Middle frontal gyrus (tissue), 1 donor: ENCODE data around the gene TSPAN1.
"Not testable (repeated sequence)": the region's sequence is repeated elsewhere in the genome, so short reads cannot be mapped to it uniquely, and the experiment has no call there.

Source experiments
- DNase-seq: peaks from one replicate; pipeline ENCODE4 v3.0.0-alpha.2; 2015; ENCODE audit warnings: low spot score; ENCODE audit errors: extremely low spot score

TSPAN1 gene

GRCh38 chr1:46215504-46215903 is 40.6 kb downstream of the TSPAN1 start:
- DNase-seq, result no peak

- DNase-seq, result no peak
Observed at GRCh38 chr1:46218443-46218842, 43.6 kb downstream of the TSPAN1 start.

GRCh38 chr1:46219551-46220520 is 44.9 kb downstream of the TSPAN1 start:
- DNase-seq, result no peak

- DNase-seq, result no peak
Observed at GRCh38 chr1:46220808-46221207, 45.9 kb downstream of the TSPAN1 start.

GRCh38 chr1:46221749-46222148 is 46.9 kb downstream of the TSPAN1 start:
- DNase-seq, result no peak

- DNase-seq, result not testable (repeated sequence)
Observed at GRCh38 chr1:46223055-46223454, 48.2 kb downstream of the TSPAN1 start.

- DNase-seq, result peak; percentile 59
Observed at GRCh38 chr1:46223472-46223943, 48.6 kb downstream of the TSPAN1 start.

- no peak for DNase-seq
Observed at GRCh38 chr1:46224966-46225365, 50.1 kb downstream of the TSPAN1 start.

- not testable (repeated sequence) for DNase-seq
Observed at GRCh38 chr1:46231231-46231630, 56.3 kb downstream of the TSPAN1 start.
